ENCODE results near the gene ANGPTL8. TPM values are rescaled to one million over a fixed set of nuclear protein-coding genes. Genes with fewer than 3 reads are reported as not detected.

Gene ANGPTL8
- total RNA-seq, 1 experiment from 2014 or later: not detected

GRCh38 chr19:11251650-11252314 lies 12.4 kb downstream of the ANGPTL8 start:
- no peaks in the 10 kb centered on the region for H3K27me3 Mint-ChIP-seq (ENCODE audit: low read depth)
- H3K9me3 Mint-ChIP-seq: no peaks in the 10 kb centered on the region
- peaks cover 17% of the 10 kb centered on the region for H3K36me3 Mint-ChIP-seq
- TF ChIP-seq FOXJ3 (CRISPR knock-in tag; IDR thresholded peaks at IDR 0.05; ENCODE audit: borderline replicate concordance) (no peak), PRRX2 (CRISPR knock-in tag; IDR thresholded peaks at IDR 0.05) (no peak), NR2C2 (CRISPR knock-in tag; IDR thresholded peaks at IDR 0.05) (no peak), OVOL2 (CRISPR knock-in tag; IDR thresholded peaks at IDR 0.05; ENCODE audit: borderline replicate concordance) (no peak), E2F5 (CRISPR knock-in tag; IDR thresholded peaks at IDR 0.05) (no peak), SOX15 (CRISPR knock-in tag; IDR thresholded peaks at IDR 0.05) (no peak), EMX1 (CRISPR knock-in tag; IDR thresholded peaks at IDR 0.05) (no peak), MLX (CRISPR knock-in tag; IDR thresholded peaks at IDR 0.05) (no peak)
- DNase-seq (ENCODE audit: low spot score): no peak
- ATAC-seq: no peak
- 0 out of 2 replicates have a peak, but pooled peaks cover 2% of the 10 kb centered on the region for H3K4me1 Mint-ChIP-seq
- CTCF ChIA-PET: interaction anchor here (0.5 to 1.0 kb wide), 2 partner anchors 11 to 212 kb away, joined by 3 read pairs; partner anchors contain the start of gene DOCK6
- POLR2A ChIA-PET: no interaction called here
- H3K4me3 Mint-ChIP-seq: no peak overlapping the region
- no peak overlapping the region for H3K27ac Mint-ChIP-seq

- ATAC-seq (no peak), DNase-seq (ENCODE audit: low spot score) (no peak)
- no peak for TF ChIP-seq TEAD1 (CRISPR knock-in tag; IDR thresholded peaks at IDR 0.05)
- TF ChIP-seq JUN (CRISPR knock-in tag; IDR thresholded peaks at IDR 0.05): no peak
- TF ChIP-seq ELF4 (CRISPR knock-in tag; IDR thresholded peaks at IDR 0.05; ENCODE audit: low read depth): no peak
- TF ChIP-seq FOXP4 (CRISPR knock-in tag; IDR thresholded peaks at IDR 0.05): no peak
- no peak for TF ChIP-seq NR1H2 (CRISPR knock-in tag; IDR thresholded peaks at IDR 0.05)
- no peak for TF ChIP-seq NFATC4 (CRISPR knock-in tag; IDR thresholded peaks at IDR 0.05)
- ChIA-PET POLR2A (no interaction called here), CTCF (interaction anchor here (1.0 kb wide), 1 partner anchor 9 kb away, joined by 3 read pairs; the partner anchor contains the start of gene DOCK6)
- H3K36me3 Mint-ChIP-seq: peaks cover 14% of the 10 kb centered on the region
- H3K4me3 Mint-ChIP-seq: no peak overlapping the region
- H3K27ac Mint-ChIP-seq: no peak overlapping the region
- H3K27me3 Mint-ChIP-seq (ENCODE audit: low read depth): no peaks in the 10 kb centered on the region
- H3K9me3 Mint-ChIP-seq: no peaks in the 10 kb centered on the region
- H3K4me1 Mint-ChIP-seq: 0 out of 2 replicates have a peak, but pooled peaks cover 2% of the 10 kb centered on the region
Measured at GRCh38 chr19:11252665-11253355, 13.4 kb downstream of the ANGPTL8 start.

GRCh38 chr19:11254666-11255065 lies 15.2 kb downstream of the ANGPTL8 start:
- no peak for ATAC-seq
- POLR2A ChIA-PET: interaction anchor here (0.7 kb wide), 1 partner anchor 30 kb away, joined by 4 read pairs; no protein-coding TSS in a partner anchor
- CTCF ChIA-PET: interaction anchor here (0.6 to 2.7 kb wide), 6 partner anchors 10 to 165 kb away, joined by 3 to 9 read pairs (median 6); partner anchors contain the start of gene RGL3
- Mint-ChIP-seq H3K27me3 (ENCODE audit: low read depth) (no peaks in the 10 kb centered on the region), H3K27ac (no peak overlapping the region), H3K36me3 (peaks cover 8% of the 10 kb centered on the region), H3K4me1 (0 out of 2 replicates have a peak, but pooled peaks cover 2% of the 10 kb centered on the region), H3K9me3 (no peaks in the 10 kb centered on the region), H3K4me3 (no peak overlapping the region)
- no peak for TF ChIP-seq SMAD3 (CRISPR knock-in tag; IDR thresholded peaks at IDR 0.05; ENCODE audit: borderline replicate concordance)
- DNase-seq (ENCODE audit: low spot score): no peak
